Testis (tissue), 2 donors: ENCODE measurements around the gene PDE6A.

Source experiments
- CTCF ChIP-seq, 3 experiments: fragments of 450-650 bp in 2 of 3; fragments of 200-600 bp in 1 of 3; sonication (generic) in 1 of 3; IDR thresholded peaks; one replicate each; pipeline ENCODE4 v1.5.1; 2016 to 2019; ENCODE audit warnings: antibody characterized with exemption in 3 of 3, mild to moderate bottlenecking in 2 of 3, moderate library complexity in 1 of 3
- POLR2A ChIP-seq: fragments of 450-650 bp; IDR thresholded peaks from one replicate; pipeline ENCODE4 v1.6.1; 2017; ENCODE audit warnings: antibody characterized with exemption, mild to moderate bottlenecking, moderate library complexity

DNA sequence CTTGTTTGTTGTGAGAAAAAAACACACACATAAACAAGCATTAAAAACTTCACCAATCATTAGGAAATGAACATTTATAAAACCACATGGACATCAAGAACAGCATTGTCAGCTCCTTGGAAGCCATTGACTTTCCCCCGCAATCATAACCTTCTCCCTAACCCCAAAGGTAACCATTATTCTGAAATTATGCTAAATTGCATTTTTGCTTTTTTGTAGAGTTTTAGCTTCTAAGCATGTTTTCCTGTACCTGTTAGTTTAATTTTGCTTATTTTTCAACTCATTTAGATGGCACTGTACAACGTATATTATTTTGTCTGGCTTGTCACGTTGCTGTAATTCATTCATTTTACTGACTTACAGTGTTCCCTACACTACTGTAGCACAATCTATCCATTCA lies 36.8 kb downstream of the PDE6A start:
- TF ChIP-seq POLR2A (no peak), CTCF (IDR thresholded peaks at IDR 0.05) (no peak)
